Measurements from ENCODE around the gene CHN2.

CHN2 gene

GRCh38 chr7:29479301-29480200, 285.0 kb downstream of the CHN2 start:
- TF ChIP-seq, protein P1, sequence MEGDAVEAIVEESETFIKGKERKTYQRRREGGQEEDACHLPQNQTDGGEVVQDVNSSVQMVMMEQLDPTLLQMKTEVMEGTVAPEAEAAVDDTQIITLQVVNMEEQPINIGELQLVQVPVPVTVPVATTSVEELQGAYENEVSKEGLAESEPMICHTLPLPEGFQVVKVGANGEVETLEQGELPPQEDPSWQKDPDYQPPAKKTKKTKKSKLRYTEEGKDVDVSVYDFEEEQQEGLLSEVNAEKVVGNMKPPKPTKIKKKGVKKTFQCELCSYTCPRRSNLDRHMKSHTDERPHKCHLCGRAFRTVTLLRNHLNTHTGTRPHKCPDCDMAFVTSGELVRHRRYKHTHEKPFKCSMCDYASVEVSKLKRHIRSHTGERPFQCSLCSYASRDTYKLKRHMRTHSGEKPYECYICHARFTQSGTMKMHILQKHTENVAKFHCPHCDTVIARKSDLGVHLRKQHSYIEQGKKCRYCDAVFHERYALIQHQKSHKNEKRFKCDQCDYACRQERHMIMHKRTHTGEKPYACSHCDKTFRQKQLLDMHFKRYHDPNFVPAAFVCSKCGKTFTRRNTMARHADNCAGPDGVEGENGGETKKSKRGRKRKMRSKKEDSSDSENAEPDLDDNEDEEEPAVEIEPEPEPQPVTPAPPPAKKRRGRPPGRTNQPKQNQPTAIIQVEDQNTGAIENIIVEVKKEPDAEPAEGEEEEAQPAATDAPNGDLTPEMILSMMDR (IDR thresholded peaks at IDR 0.05; ENCODE audit: borderline replicate concordance, insufficient read depth, low read depth, low read length), result no peak

DNA sequence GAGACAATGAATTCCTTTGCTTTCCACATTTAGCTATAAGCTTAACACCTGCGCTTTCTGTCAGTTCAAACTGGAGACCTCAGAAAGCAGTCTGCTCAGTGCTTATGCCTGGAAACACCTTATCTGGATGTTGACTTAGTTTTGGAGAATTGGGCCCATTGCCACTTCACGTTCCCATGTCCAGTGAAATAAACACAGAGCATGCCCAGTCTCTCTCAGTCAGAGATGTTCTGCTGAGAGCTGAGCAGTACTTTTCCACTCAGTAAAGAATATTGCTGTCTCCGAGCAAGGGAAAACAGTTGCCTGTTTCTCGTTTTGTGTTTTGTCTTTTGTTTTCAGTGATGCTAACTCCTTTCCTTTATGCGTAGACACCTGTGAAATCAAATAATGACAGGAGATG, 285.9 kb downstream of the CHN2 start:
- no peak overlapping the region for H3K4me3 ChIP-seq (ENCODE audit: low read depth, low read length)
- TF ChIP-seq, protein P1 (IDR thresholded peaks at IDR 0.05; ENCODE audit: borderline replicate concordance, insufficient read depth, low read depth, low read length), result no peak

More at GRCh38 chr7:29479301-29480200, 285.0 kb downstream of the CHN2 start:
- no peak overlapping the region for H3K4me3 ChIP-seq (ENCODE audit: low read depth, low read length)

DNA sequence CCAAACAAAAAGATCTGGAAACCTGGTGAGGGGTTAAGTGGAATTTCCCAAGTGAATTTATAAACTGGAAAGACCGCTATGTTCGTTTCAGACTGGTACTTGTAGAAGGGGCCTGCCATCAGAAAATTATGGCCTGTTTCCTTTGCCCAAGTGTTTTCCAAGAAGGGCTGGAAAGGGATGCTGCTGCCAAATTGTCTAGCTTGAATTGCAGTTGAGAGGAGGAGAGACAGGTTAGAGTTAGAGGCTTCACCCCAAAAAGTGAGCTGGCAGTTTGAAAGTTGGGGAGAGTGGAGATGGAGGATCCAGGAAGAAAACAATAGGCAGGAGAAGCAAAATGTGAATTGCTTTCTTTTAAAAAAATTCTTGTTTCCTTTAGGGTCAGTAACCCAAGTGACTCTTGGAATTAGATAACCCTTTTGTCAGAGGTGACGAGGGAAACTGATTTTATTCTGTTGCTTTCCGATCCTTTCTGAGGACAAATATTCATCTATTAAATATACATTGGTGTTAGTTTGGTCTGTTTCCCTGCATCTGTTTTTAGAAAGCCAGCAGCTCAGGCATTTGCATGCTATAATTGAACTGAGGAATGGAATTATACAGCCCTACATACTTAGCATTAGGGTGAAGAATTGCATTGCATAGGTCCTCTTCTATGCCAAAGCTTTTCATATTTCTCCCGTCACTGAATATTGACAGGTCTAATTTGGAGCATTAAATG, 286.5 kb downstream of the CHN2 start:
- TF ChIP-seq, protein P1 (IDR thresholded peaks at IDR 0.05; ENCODE audit: borderline replicate concordance, insufficient read depth, low read depth, low read length), result no peak
- H3K4me3 ChIP-seq (ENCODE audit: low read depth, low read length), result no peak overlapping the region

GRCh38 chr7:29482056-29482455, 287.5 kb downstream of the CHN2 start:
- H3K4me3 ChIP-seq (ENCODE audit: low read depth, low read length), result no peak overlapping the region
- TF ChIP-seq, protein P1 (IDR thresholded peaks at IDR 0.05; ENCODE audit: borderline replicate concordance, insufficient read depth, low read depth, low read length), result no peak

DNA sequence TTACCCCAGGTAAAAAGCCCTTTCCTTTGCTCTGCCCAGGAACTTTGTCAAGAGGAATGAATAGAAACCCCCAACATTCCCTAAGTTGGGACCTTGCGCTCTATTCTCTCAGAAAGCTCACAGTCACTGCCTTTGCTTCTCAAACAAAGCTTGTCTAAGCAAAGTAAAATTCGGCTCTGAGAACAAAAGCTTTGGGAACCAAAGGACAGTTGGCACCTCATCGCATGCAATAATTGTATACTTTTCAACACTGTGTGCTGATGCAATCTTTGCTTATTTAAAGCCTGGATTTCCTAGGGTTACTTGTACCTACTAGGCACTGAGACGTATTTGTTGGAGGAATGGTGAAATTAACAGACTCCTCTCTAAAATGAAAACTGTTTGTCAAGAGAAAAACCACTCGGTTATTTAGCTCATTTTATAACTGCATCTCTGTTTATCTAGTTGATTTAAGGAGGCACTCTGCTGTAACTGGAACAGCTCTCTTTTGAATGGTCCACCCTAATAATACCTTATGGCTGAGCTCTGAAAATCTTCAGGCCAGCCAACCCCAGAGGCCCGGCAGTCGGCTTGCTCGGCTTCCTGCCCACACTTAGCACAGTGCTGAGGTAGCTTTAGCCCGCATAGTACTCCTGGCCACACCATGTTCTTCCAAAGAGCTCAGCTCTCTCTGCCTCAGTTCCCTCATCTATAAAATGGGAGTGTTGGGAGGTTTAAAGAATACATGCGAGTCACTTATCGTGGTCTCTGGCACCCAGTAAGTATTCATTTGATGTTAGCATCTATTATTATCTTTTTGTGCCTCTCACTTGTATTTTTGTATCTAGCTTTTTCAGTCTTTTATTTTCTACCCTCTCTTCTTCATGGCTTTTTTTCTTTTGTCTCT, 288.9 kb downstream of the CHN2 start:
- H3K4me3 ChIP-seq (ENCODE audit: low read depth, low read length), result no peak overlapping the region
- TF ChIP-seq, protein P1 (IDR thresholded peaks at IDR 0.05; ENCODE audit: borderline replicate concordance, insufficient read depth, low read depth, low read length), result no peak

DNA sequence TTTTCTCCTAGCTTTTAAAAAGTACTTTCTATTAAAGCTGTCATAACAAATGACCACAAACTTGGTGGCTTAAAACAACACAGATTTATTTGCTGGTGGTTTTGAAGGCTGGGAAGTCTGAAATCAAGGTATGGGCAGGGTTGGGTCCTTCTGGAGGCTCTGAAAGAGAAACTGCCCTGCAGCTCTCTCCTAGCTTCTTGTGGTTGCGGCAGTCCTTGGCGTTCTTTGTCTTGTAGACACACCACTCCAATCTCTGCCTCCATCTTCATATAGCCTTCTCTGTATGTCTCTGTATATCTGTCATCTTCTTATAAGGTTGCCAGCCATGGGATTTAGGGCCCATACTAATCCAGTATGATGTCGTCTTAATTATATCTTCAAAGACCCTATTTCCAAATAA, 289.7 kb downstream of the CHN2 start:
- H3K4me3 ChIP-seq (ENCODE audit: low read depth, low read length), result no peak overlapping the region
- TF ChIP-seq, protein P1 (IDR thresholded peaks at IDR 0.05; ENCODE audit: borderline replicate concordance, insufficient read depth, low read depth, low read length), result no peak
